ENCODE data around the gene BSN. TPM values are rescaled to one million over a fixed set of nuclear protein-coding genes. Genes with fewer than 3 reads are reported as not detected.

Gene BSN
- total RNA-seq, 1 experiment from 2014 or later, result 0.92 TPM

- Mint-ChIP-seq H3K27ac (ENCODE audit: unreplicated experiment) (no peak overlapping the region), H3K27me3 (ENCODE audit: unreplicated experiment) (peaks cover 54% of the 10 kb centered on the region), H3K4me3 (ENCODE audit: low read depth, unreplicated experiment) (no peak overlapping the region), H3K4me1 (ENCODE audit: low read depth, unreplicated experiment) (no peaks in the 10 kb centered on the region), H3K9me3 (ENCODE audit: low read depth, unreplicated experiment) (no peaks in the 10 kb centered on the region), H3K36me3 (ENCODE audit: insufficient read depth, unreplicated experiment) (no peaks in the 10 kb centered on the region)
- no peak for TF ChIP-seq CTCF (IDR thresholded peaks at IDR 0.05; ENCODE audit: unreplicated experiment)
- intact Hi-C loops (cut with micrococcal nuclease; ENCODE audit: unreplicated experiment), result no loop called here
- DNase-seq, result no peak
- CTCF ChIA-PET, result no interaction called here
- no TSS peak for BruUV-seq (replicated peaks)
Measured at GRCh38 chr3:49618412-49618811, 64.1 kb downstream of the BSN start.

GRCh38 chr3:49619649-49620048 is 65.4 kb downstream of the BSN start:
- Mint-ChIP-seq H3K27ac (ENCODE audit: unreplicated experiment) (no peak overlapping the region), H3K9me3 (ENCODE audit: low read depth, unreplicated experiment) (no peaks in the 10 kb centered on the region), H3K4me3 (ENCODE audit: low read depth, unreplicated experiment) (no peak overlapping the region), H3K4me1 (ENCODE audit: low read depth, unreplicated experiment) (no peaks in the 10 kb centered on the region), H3K36me3 (ENCODE audit: insufficient read depth, unreplicated experiment) (no peaks in the 10 kb centered on the region), H3K27me3 (ENCODE audit: unreplicated experiment) (peaks cover 51% of the 10 kb centered on the region)
- no peak for DNase-seq
- intact Hi-C loops (cut with micrococcal nuclease; ENCODE audit: unreplicated experiment), result no loop called here
- no TSS peak for BruUV-seq (replicated peaks)
- no peak for TF ChIP-seq CTCF (IDR thresholded peaks at IDR 0.05; ENCODE audit: unreplicated experiment)
- CTCF ChIA-PET, result no interaction called here

DNA sequence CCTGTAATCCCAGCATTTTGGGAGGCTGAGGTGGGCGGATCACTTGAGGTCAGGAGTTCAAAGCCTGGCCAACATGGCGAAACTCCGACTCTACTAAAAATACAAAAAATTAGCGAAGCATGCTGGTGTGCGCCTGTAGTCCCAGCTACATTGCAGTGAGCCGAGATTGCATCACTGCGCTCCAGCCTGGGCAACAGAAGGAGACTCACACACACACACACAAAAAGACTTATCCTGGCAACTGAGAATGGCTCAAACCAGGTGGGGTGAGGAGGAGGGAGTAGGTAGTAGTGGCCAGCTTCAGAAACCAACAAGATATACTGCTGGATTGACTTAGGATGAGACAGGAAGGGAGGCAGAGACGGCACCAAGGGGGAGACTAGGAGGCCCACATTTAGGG is 66.5 kb downstream of the BSN start:
- no peaks in the 10 kb centered on the region for H3K4me1 Mint-ChIP-seq (ENCODE audit: low read depth, unreplicated experiment)
- TF ChIP-seq CTCF (IDR thresholded peaks at IDR 0.05; ENCODE audit: unreplicated experiment), result no peak
- intact Hi-C loops (cut with micrococcal nuclease; ENCODE audit: unreplicated experiment), result no loop called here
- no peaks in the 10 kb centered on the region for H3K36me3 Mint-ChIP-seq (ENCODE audit: insufficient read depth, unreplicated experiment)
- no peak overlapping the region for H3K27ac Mint-ChIP-seq (ENCODE audit: unreplicated experiment)
- H3K4me3 Mint-ChIP-seq (ENCODE audit: low read depth, unreplicated experiment), result no peak overlapping the region
- CTCF ChIA-PET, result no interaction called here
- DNase-seq, result no peak
- H3K27me3 Mint-ChIP-seq (ENCODE audit: unreplicated experiment), result peaks cover 43% of the 10 kb centered on the region
- H3K9me3 Mint-ChIP-seq (ENCODE audit: low read depth, unreplicated experiment), result no peaks in the 10 kb centered on the region
- no TSS peak for BruUV-seq (replicated peaks)

DNA sequence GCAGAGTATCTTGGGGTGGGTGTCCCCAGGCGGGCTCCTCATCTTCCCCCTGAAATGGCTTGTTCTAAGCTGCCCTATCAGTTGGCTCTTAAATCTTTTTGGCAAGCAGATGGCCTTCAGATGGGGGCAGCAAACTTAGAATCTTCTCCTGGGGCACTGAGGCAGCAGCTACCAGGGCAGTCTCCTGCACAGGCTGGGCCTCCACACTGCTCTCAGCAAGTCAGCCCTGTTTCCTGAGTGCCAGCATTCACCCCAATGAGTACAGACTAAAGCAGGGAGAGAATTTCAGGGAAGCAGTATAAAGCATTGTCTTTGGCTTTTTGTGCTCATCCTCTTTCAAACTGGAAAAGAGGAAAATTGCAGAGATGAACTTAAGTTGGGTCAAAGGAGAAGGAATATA is 68.8 kb downstream of the BSN start:
- no peak for TF ChIP-seq CTCF (IDR thresholded peaks at IDR 0.05; ENCODE audit: unreplicated experiment)
- CTCF ChIA-PET, result no interaction called here
- Mint-ChIP-seq H3K27me3 (ENCODE audit: unreplicated experiment) (peaks cover 30% of the 10 kb centered on the region), H3K9me3 (ENCODE audit: low read depth, unreplicated experiment) (no peaks in the 10 kb centered on the region), H3K27ac (ENCODE audit: unreplicated experiment) (no peak overlapping the region), H3K36me3 (ENCODE audit: insufficient read depth, unreplicated experiment) (no peaks in the 10 kb centered on the region), H3K4me1 (ENCODE audit: low read depth, unreplicated experiment) (no peaks in the 10 kb centered on the region), H3K4me3 (ENCODE audit: low read depth, unreplicated experiment) (no peak overlapping the region)
- no peak for DNase-seq
- intact Hi-C loops (cut with micrococcal nuclease; ENCODE audit: unreplicated experiment), result no loop called here
- no TSS peak for BruUV-seq (replicated peaks)

DNA sequence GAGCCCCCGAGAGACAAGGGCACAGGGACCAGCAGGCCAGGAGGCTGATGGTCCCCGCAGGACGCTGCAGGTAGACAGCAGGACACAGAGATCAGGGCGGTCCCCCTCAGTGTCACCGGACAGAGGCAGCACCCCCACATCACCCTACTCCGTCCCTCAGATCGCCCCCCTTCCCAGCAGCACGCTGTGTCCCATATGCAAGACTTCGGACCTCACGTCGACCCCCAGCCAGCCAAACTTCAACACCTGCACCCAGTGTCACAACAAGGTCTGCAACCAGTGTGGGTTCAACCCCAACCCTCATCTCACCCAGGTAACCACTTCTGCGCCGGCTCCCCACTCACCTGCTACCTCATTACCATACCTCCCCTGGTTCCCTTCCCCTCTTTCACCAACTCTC is 70.8 kb downstream of the BSN start:
- Mint-ChIP-seq H3K4me1 (ENCODE audit: low read depth, unreplicated experiment) (no peaks in the 10 kb centered on the region), H3K4me3 (ENCODE audit: low read depth, unreplicated experiment) (no peak overlapping the region), H3K36me3 (ENCODE audit: insufficient read depth, unreplicated experiment) (no peaks in the 10 kb centered on the region), H3K9me3 (ENCODE audit: low read depth, unreplicated experiment) (no peaks in the 10 kb centered on the region), H3K27ac (ENCODE audit: unreplicated experiment) (no peak overlapping the region), H3K27me3 (ENCODE audit: unreplicated experiment) (peaks cover 24% of the 10 kb centered on the region)
- intact Hi-C loops (cut with micrococcal nuclease; ENCODE audit: unreplicated experiment), result no loop called here
- no TSS peak for BruUV-seq (replicated peaks)
- no peak for DNase-seq
- CTCF ChIA-PET, result no interaction called here
- TF ChIP-seq CTCF (IDR thresholded peaks at IDR 0.05; ENCODE audit: unreplicated experiment), result no peak
